Ascending aorta (tissue), 2 donors: ENCODE results near the gene DMPK. TPM values are rescaled to one million over a fixed set of nuclear protein-coding genes. Genes with fewer than 3 reads are reported as not detected.

Source experiments
- DNase-seq, 2 donors: peaks; one replicate each; pipeline ENCODE4 v3.0.0-alpha.2; 2019; ENCODE audit warnings: low spot score in 2 of 2
- H3K27ac ChIP-seq, 2 donors: fragments of 200-600 bp; sonication (generic); one replicate each; pipeline ENCODE4 v1.5.1; 2016 to 2017; ENCODE audit warnings: mild to moderate bottlenecking in 1 of 2
- H3K27me3 ChIP-seq: fragments of 200-600 bp; sonication (generic); one replicate; pipeline ENCODE4 v1.5.1; 2017
- H3K36me3 ChIP-seq, 2 donors: fragments of 200-600 bp; sonication (generic); one replicate each; pipeline ENCODE4 v1.5.1; 2016
- H3K4me1 ChIP-seq, 2 donors: fragments of 200-600 bp; sonication (generic); one replicate each; pipeline ENCODE4 v1.5.1; 2016 to 2017; ENCODE audit warnings: mild to moderate bottlenecking in 1 of 2
- H3K4me3 ChIP-seq, 2 donors: fragments of 200-600 bp; sonication (generic); one replicate each; pipeline ENCODE4 v1.5.1; 2016 to 2017; ENCODE audit warnings: mild to moderate bottlenecking in 1 of 2
- H3K9me3 ChIP-seq, 2 donors: fragments of 200-600 bp; sonication (generic); one replicate each; pipeline ENCODE4 v1.5.1; 2016
- CTCF ChIP-seq, 3 experiments: fragments of 200-600 bp in 2 of 3; fragments of 450-650 bp in 1 of 3; sonication (generic) in 2 of 3; IDR thresholded peaks; one replicate each; pipeline ENCODE4 v1.5.1; 2016 to 2019; ENCODE audit warnings: antibody characterized with exemption in 3 of 3, mild to moderate bottlenecking in 1 of 3, moderate library complexity in 1 of 3
- intact Hi-C: fragments of 100-400 bp; cut with DNase I; formaldehyde crosslinking; loops from one replicate; pipeline ENCODE4 v1.15.1; 2023
- total RNA-seq: library from RNA; depleted of rRNA; stranded (reverse); fragments of >200 nt; gene quantifications from one replicate; pipeline ENCODE4 v1.1.0, GENCODE V29; 2016

DMPK gene
- total RNA-seq, 1 donor from 2014 or later: 76.8 TPM

GRCh38 chr19:45822716-45823115 lies 40.4 kb upstream of the DMPK start:
- no peak for TF ChIP-seq CTCF (IDR thresholded peaks at IDR 0.05)
- DNase-seq: no peak
- Histone ChIP-seq H3K27ac (no peak overlapping the region), H3K27me3 (no peaks in the 10 kb centered on the region), H3K4me1 (no peaks in the 10 kb centered on the region), H3K36me3 (peaks cover 69 to 76% of the 10 kb centered on the region in 2 donors), H3K4me3 (no peak overlapping the region), H3K9me3 (no peaks in the 10 kb centered on the region)
- intact Hi-C loops: no loop called here

GRCh38 chr19:45821570-45821969 lies 39.3 kb upstream of the DMPK start:
- intact Hi-C loops: no loop called here
- Histone ChIP-seq H3K36me3 (peaks cover 59 to 65% of the 10 kb centered on the region in 2 donors), H3K27ac (no peak overlapping the region), H3K4me1 (no peaks in the 10 kb centered on the region), H3K27me3 (no peaks in the 10 kb centered on the region), H3K9me3 (no peaks in the 10 kb centered on the region), H3K4me3 (no peak overlapping the region)
- DNase-seq: no peak
- TF ChIP-seq CTCF (IDR thresholded peaks at IDR 0.05): no peak

DNA sequence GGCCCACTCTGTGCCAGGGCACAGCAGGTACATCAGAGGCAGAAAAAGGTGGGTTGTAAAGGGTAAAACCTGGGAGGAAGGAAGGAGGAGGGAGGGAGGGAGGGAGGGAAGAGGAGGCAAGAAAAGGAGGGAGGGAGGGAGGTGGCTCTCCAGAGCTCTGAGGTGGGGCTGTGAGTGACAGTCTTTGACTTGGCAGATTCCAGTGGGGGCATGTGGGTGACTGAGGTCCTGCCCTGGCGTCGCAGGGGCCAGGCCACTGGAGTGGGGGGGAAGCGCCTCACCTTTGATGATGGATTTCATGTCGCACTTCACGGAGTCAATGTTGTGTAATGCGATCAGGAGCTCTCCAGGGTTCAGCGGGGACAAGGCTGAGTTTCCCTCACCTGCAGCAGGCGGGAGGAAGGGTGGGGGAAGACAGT lies 38.8 kb upstream of the DMPK start:
- no peak for TF ChIP-seq CTCF (IDR thresholded peaks at IDR 0.05)
- peaks cover 54 to 60% of the 10 kb centered on the region in 2 donors for H3K36me3 ChIP-seq
- no peaks in the 10 kb centered on the region for H3K27me3 ChIP-seq
- H3K27ac ChIP-seq: no peak overlapping the region
- H3K4me1 ChIP-seq: peaks cover 0 to 3% of the 10 kb centered on the region in 2 donors
- no peaks in the 10 kb centered on the region for H3K9me3 ChIP-seq
- intact Hi-C loops: no loop called here
- no peak for DNase-seq
- H3K4me3 ChIP-seq: no peak overlapping the region

- no peak for DNase-seq
- TF ChIP-seq CTCF (IDR thresholded peaks at IDR 0.05): no peak
- H3K27me3 ChIP-seq: no peaks in the 10 kb centered on the region
- peaks cover 49 to 55% of the 10 kb centered on the region in 2 donors for H3K36me3 ChIP-seq
- H3K27ac ChIP-seq: no peak overlapping the region
- H3K4me3 ChIP-seq: no peak overlapping the region
- intact Hi-C loops: no loop called here
- H3K9me3 ChIP-seq: no peaks in the 10 kb centered on the region
- H3K4me1 ChIP-seq: peaks cover 0 to 4% of the 10 kb centered on the region in 2 donors
These were observed 38.3 kb upstream of the DMPK start for GRCh38 chr19:45820413-45821102.

- Histone ChIP-seq H3K27ac (no peak overlapping the region), H3K36me3 (peaks cover 41 to 47% of the 10 kb centered on the region in 2 donors), H3K4me3 (no peak overlapping the region), H3K9me3 (no peaks in the 10 kb centered on the region), H3K4me1 (peaks cover 0 to 4% of the 10 kb centered on the region in 2 donors), H3K27me3 (no peaks in the 10 kb centered on the region)
- TF ChIP-seq CTCF (IDR thresholded peaks at IDR 0.05): no peak
- intact Hi-C loops: loop anchor here (5.0 kb wide), 1 partner anchor 198 kb away; no protein-coding TSS in a partner anchor
- DNase-seq: no peak
These were observed 37.5 kb upstream of the DMPK start for GRCh38 chr19:45819769-45820168.
